SK-N-MC (cell line): ENCODE data around the gene ATG5.

Experiments
- DNase-seq: peaks from one replicate; pipeline ENCODE4 v3.0.0-alpha.2; 2011; ENCODE audit warnings: low read depth, low spot score
- H3K27ac ChIP-seq: fragments of 200-600 bp; sonication (generic); 2 replicates; pipeline ENCODE4 v1.5.1; 2016; ENCODE audit warnings: mixed run types
- H3K36me3 ChIP-seq: fragments of 200-600 bp; sonication (generic); 2 replicates; pipeline ENCODE4 v1.6.1; 2017; ENCODE audit warnings: antibody characterized with exemption, low read length, mixed read lengths; ENCODE audit not compliant: insufficient read depth
- H3K4me3 ChIP-seq: fragments of 200-600 bp; sonication (generic); 2 replicates; pipeline ENCODE4 v1.5.1; 2016
- H3K9ac ChIP-seq: fragments of 200-600 bp; sonication (generic); 2 replicates; pipeline ENCODE4 v1.8.0; 2017; ENCODE audit warnings: mixed run types, mixed read lengths; ENCODE audit not compliant: insufficient read length
- H3K9me3 ChIP-seq: fragments of 200-600 bp; sonication (generic); 2 replicates; pipeline ENCODE4 v1.6.1; 2017; ENCODE audit warnings: low read depth, mild to moderate bottlenecking, antibody characterized with exemption, low read length, moderate library complexity, mixed read lengths
- EZH2 ChIP-seq: fragments of 200-600 bp; sonication (generic); IDR thresholded peaks from one replicate; pipeline ENCODE4 v1.6.1; 2017; ENCODE audit warnings: antibody characterized with exemption
- FOXP2 ChIP-seq: optimal IDR thresholded peaks from 2 replicates; pipeline ENCODE3; 2011; ENCODE audit warnings: mild to moderate bottlenecking, moderate library complexity; ENCODE audit not compliant: insufficient read depth; ENCODE audit errors: extremely low read length, control extremely low read depth
- POLR2AphosphoS5 ChIP-seq: IDR thresholded peaks from 2 replicates; pipeline ENCODE4 v1.6.1; 2012; ENCODE audit warnings: mild to moderate bottlenecking, low read depth, low read length, borderline replicate concordance

Gene ATG5

DNA sequence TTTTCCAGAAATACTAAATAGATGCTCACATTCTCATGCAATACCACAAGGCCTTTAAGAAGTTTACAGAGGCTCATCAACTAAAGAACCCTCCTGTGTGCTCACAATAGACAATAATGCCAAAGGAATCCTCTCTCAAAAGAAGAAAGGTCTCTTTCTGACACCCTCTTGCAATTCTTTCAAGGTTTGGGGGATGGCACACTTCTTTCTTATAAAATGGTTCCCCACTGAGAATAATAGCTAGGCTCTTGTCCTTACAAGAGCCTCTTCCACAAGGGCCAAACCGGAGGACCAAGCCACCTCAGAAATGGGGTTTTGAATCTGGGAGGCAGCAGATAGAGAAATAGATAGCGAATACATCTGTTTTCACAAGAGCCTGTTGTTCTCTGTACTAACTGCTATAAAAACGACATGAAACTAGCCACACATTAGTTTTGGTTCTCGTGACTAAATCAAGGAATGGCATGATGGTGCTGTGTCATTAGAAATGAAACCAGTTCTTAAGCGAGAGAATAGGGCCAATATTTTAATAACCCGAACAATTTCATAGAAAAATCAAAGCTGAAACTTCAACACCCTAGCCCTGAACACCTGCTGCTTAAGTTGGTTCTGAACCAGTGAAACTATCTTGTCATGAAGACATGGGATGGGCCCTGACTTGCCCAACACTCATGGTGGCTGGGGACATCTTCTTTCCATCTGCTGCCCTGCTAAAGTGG, 158.3 kb downstream of the ATG5 start:
- no peaks in the 10 kb centered on the region for H3K36me3 ChIP-seq
- no peak overlapping the region for H3K27ac ChIP-seq
- no peak overlapping the region for H3K4me3 ChIP-seq
- DNase-seq = no peak
- H3K9me3 ChIP-seq = no peaks in the 10 kb centered on the region
- no peak for TF ChIP-seq POLR2AphosphoS5
- no peak for TF ChIP-seq FOXP2
- TF ChIP-seq EZH2 = no peak
- no peak overlapping the region for H3K9ac ChIP-seq

DNA sequence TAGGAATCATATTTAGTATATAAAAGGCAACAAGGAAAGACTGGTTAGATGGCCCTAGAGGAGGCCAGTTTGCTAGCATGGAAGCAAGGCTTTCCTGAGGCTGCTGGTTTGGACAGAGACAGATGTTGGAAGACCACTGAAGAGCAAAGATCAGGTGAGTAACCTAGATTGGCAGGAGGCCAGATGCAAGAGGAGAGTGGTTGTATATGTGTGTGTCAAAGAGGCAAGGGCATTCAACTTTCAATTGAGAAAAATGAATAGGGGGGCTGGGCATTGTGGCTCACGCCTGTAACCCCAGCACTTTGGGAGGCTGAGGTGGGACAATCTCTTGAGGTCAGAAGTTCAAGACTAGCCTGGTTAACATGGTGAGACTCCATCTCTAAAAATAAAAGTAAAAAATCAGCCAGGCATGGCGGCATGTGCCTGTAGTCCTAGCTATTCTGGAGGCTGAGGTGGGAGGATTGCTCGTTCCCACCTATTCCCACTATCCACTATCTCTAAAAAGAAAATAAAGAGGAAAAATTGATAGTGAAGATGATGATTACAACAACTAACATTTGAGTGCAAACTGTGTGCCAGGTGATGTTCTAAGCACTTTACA, 159.6 kb downstream of the ATG5 start:
- Histone ChIP-seq H3K9ac (no peak overlapping the region), H3K4me3 (no peak overlapping the region), H3K9me3 (no peaks in the 10 kb centered on the region), H3K27ac (no peak overlapping the region), H3K36me3 (no peaks in the 10 kb centered on the region)
- TF ChIP-seq EZH2 = no peak
- no peak for TF ChIP-seq FOXP2
- no peak for TF ChIP-seq POLR2AphosphoS5
- no peak for DNase-seq

- no peaks in the 10 kb centered on the region for H3K9me3 ChIP-seq
- H3K4me3 ChIP-seq = no peak overlapping the region
- H3K27ac ChIP-seq = no peak overlapping the region
- TF ChIP-seq EZH2 (no peak), FOXP2 (no peak), POLR2AphosphoS5 (no peak)
- no peaks in the 10 kb centered on the region for H3K36me3 ChIP-seq
- DNase-seq = no peak
- no peak overlapping the region for H3K9ac ChIP-seq
These were observed 161.3 kb downstream of the ATG5 start for GRCh38 chr6:106163966-106164877.

DNA sequence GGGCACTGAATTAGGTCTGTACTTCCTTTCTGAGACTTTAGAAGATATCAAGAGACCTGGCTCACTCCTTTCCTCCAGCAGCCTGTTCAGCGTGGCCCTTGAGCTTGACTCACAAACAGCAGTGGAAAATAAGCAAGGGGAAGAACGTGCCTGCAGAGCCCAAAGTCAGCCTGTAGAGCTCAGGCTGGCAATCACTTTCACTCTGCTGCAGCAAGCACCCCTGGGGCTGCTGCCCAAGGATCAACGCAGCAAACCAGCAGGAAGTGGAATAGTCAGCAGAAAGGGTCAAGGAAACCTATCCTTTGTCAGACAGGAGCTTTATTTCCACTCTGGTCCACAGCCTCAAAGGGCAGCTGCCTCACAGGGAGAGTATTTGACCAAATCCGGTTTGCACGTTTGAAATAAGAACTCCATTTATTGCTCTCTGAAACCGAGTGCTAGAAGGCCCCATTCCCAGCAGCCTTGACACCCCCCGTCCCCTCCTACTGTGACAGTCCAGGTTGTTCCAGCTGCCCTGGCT, 162.1 kb downstream of the ATG5 start:
- H3K27ac ChIP-seq = no peak overlapping the region
- no peaks in the 10 kb centered on the region for H3K9me3 ChIP-seq
- no peak overlapping the region for H3K9ac ChIP-seq
- no peak for DNase-seq
- no peak overlapping the region for H3K4me3 ChIP-seq
- no peaks in the 10 kb centered on the region for H3K36me3 ChIP-seq
- no peak for TF ChIP-seq POLR2AphosphoS5
- no peak for TF ChIP-seq EZH2
- no peak for TF ChIP-seq FOXP2

GRCh38 chr6:106162921-106163320, 162.6 kb downstream of the ATG5 start:
- Histone ChIP-seq H3K9me3 (no peaks in the 10 kb centered on the region), H3K27ac (no peak overlapping the region), H3K9ac (no peak overlapping the region), H3K4me3 (no peak overlapping the region), H3K36me3 (no peaks in the 10 kb centered on the region)
- TF ChIP-seq EZH2 (no peak), POLR2AphosphoS5 (no peak), FOXP2 (no peak)
- DNase-seq = no peak

DNA sequence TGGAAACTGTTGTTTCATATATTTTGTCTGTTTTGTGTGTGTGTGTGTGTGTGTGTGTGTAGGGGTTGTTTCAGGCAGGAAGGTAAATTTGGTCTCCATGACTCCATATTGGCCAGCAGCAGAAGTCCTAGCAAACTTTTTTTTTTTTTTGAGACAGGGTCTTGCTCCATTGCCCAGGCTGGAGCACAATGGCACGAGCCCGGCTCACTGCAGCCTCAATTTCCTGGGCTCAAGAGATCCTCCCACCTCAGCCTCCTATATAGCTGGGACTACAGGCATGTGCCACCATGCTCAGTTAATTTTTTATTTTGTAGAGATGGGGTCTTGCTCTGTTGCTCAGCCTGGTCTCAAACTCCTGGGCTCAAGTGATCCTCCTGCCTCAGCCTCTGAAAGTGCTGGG, 163.7 kb downstream of the ATG5 start:
- H3K36me3 ChIP-seq = no peaks in the 10 kb centered on the region
- H3K27ac ChIP-seq = no peak overlapping the region
- H3K4me3 ChIP-seq = no peak overlapping the region
- DNase-seq = no peak
- no peak overlapping the region for H3K9ac ChIP-seq
- no peaks in the 10 kb centered on the region for H3K9me3 ChIP-seq
- TF ChIP-seq POLR2AphosphoS5 (no peak), FOXP2 (no peak), EZH2 (no peak)

DNA sequence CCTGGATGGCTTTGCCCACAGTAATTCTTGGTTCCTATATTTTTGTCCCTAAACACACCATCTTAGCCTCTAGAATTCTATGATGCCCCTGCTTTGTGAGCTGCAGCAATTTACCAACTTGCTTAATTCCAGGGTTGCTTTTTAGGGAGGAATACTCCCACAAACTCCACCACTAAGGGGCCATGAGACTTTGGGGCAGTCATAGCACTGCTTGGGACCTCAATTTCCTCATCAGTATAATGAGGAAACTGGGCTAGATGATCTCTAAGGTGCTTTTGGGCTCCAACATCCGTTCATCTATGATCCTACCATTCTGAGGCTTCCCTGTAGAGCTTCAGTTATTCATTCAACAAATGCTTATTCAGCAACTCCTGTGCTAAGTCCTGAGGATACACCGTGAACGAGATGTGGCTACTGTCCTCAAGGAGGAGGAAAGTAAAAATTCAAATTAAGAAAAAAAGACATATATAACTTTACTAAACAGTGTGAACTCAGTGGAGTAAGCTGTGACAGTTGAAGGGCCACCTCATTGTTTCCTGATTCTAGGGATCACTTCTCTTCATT, 164.2 kb downstream of the ATG5 start:
- Histone ChIP-seq H3K4me3 (no peak overlapping the region), H3K9ac (no peak overlapping the region), H3K36me3 (no peaks in the 10 kb centered on the region), H3K27ac (no peak overlapping the region), H3K9me3 (no peaks in the 10 kb centered on the region)
- TF ChIP-seq POLR2AphosphoS5 (no peak), EZH2 (no peak), FOXP2 (no peak)
- no peak for DNase-seq

- Histone ChIP-seq H3K27ac (no peak overlapping the region), H3K9me3 (no peaks in the 10 kb centered on the region), H3K9ac (no peak overlapping the region), H3K4me3 (no peak overlapping the region), H3K36me3 (no peaks in the 10 kb centered on the region)
- DNase-seq = no peak
- TF ChIP-seq POLR2AphosphoS5 (no peak), EZH2 (no peak), FOXP2 (no peak)
These were observed 165.4 kb downstream of the ATG5 start for GRCh38 chr6:106160189-106160588.
